Bronchial epithelial cell (primary cell): ENCODE measurements around the gene ITGA3. TPM values are rescaled to one million over a fixed set of nuclear protein-coding genes. Genes with fewer than 3 reads are reported as not detected.

Experiments
- DNase-seq: peaks from one replicate; pipeline ENCODE4 v3.0.0-alpha.2; 2010; ENCODE audit warnings: low read depth
- FAIRE-seq: peaks from 2 replicates; lab custom pipeline; 2011; peaks lifted over from hg19 to GRCh38; lab: Jason Lieb, UNC
- H3K27me3 ChIP-seq: 2 replicates; pipeline ENCODE4 v1.5.1; 2011; ENCODE audit warnings: low read length; ENCODE audit not compliant: control insufficient read depth, insufficient read depth
- H3K36me3 ChIP-seq: 2 replicates; pipeline ENCODE4 v1.5.1; 2011; ENCODE audit warnings: low read length; ENCODE audit not compliant: control insufficient read depth, insufficient read depth
- H3K4me3 ChIP-seq: 2 replicates; pipeline ENCODE4 v1.5.1; 2011; ENCODE audit warnings: mild to moderate bottlenecking, low read depth, low read length, control low read depth
- CTCF ChIP-seq: IDR thresholded peaks from 2 replicates; pipeline ENCODE4 v1.5.1; 2011; ENCODE audit warnings: mild to moderate bottlenecking, moderate library complexity, low read length, control low read depth, inconsistent platforms; ENCODE audit not compliant: insufficient read depth, severe bottlenecking
- total RNA-seq: library from RNA; depleted of rRNA; stranded (reverse); fragments of >200 nt; gene quantifications from 2 replicates; pipeline ENCODE4 v1.2.1, GENCODE V29; 2014

The ITGA3 gene
- total RNA-seq, 1 donor from 2014 or later, result 633 TPM

- no peak for TF ChIP-seq CTCF
- Histone ChIP-seq H3K4me3 (no peak overlapping the region), H3K27me3 (no peaks in the 10 kb centered on the region), H3K36me3 (peaks cover 81% of the 10 kb centered on the region)
- FAIRE-seq (peak; percentile 60), DNase-seq (no peak)
Observed at GRCh38 chr17:50075446-50076032, 19.6 kb downstream of the ITGA3 start.

GRCh38 chr17:50076221-50076590 is 20.3 kb downstream of the ITGA3 start:
- H3K36me3 ChIP-seq, result peaks cover 80% of the 10 kb centered on the region
- TF ChIP-seq CTCF, result no peak
- no peak overlapping the region for H3K4me3 ChIP-seq
- no peaks in the 10 kb centered on the region for H3K27me3 ChIP-seq
- DNase-seq (no peak), FAIRE-seq (no peak)

GRCh38 chr17:50076591-50077235 is 20.8 kb downstream of the ITGA3 start:
- no peak for FAIRE-seq
- no peak for TF ChIP-seq CTCF
- peaks cover 80% of the 10 kb centered on the region for H3K36me3 ChIP-seq
- DNase-seq, result no peak
- H3K27me3 ChIP-seq, result no peaks in the 10 kb centered on the region
- no peak overlapping the region for H3K4me3 ChIP-seq

GRCh38 chr17:50078430-50078829 is 22.5 kb downstream of the ITGA3 start:
- DNase-seq, result no peak
- Histone ChIP-seq H3K27me3 (no peaks in the 10 kb centered on the region), H3K36me3 (peaks cover 70% of the 10 kb centered on the region), H3K4me3 (no peak overlapping the region)
- TF ChIP-seq CTCF, result no peak
- FAIRE-seq, result no peak

- no peak overlapping the region for H3K4me3 ChIP-seq
- H3K27me3 ChIP-seq, result no peaks in the 10 kb centered on the region
- DNase-seq (no peak), FAIRE-seq (no peak)
- TF ChIP-seq CTCF, result peak; percentile 100
- H3K36me3 ChIP-seq, result peaks cover 60% of the 10 kb centered on the region
Observed at GRCh38 chr17:50079334-50080095, 23.6 kb downstream of the ITGA3 start.
